Coronary artery (tissue), 2 donors: ENCODE results near the gene PLXNA2.

Experiments used
- DNase-seq: peaks from one replicate; pipeline ENCODE4 v3.0.0-alpha.2; 2017; ENCODE audit warnings: low spot score
- H3K27ac ChIP-seq, 2 donors: fragments of 200-600 bp; sonication (generic); one replicate each; pipeline ENCODE4 v1.5.1; 2016 to 2019
- H3K4me3 ChIP-seq: fragments of 200-600 bp; sonication (generic); 2 replicates; pipeline ENCODE4 v1.5.1; 2016; ENCODE audit warnings: mild to moderate bottlenecking, moderate library complexity
- TF ChIP-seq, protein P1 (sequence below): fragments of 200-600 bp; sonication (generic); IDR thresholded peaks from one replicate; pipeline ENCODE4 v1.5.1; 2019; ENCODE audit warnings: antibody characterized with exemption

The PLXNA2 gene

DNA sequence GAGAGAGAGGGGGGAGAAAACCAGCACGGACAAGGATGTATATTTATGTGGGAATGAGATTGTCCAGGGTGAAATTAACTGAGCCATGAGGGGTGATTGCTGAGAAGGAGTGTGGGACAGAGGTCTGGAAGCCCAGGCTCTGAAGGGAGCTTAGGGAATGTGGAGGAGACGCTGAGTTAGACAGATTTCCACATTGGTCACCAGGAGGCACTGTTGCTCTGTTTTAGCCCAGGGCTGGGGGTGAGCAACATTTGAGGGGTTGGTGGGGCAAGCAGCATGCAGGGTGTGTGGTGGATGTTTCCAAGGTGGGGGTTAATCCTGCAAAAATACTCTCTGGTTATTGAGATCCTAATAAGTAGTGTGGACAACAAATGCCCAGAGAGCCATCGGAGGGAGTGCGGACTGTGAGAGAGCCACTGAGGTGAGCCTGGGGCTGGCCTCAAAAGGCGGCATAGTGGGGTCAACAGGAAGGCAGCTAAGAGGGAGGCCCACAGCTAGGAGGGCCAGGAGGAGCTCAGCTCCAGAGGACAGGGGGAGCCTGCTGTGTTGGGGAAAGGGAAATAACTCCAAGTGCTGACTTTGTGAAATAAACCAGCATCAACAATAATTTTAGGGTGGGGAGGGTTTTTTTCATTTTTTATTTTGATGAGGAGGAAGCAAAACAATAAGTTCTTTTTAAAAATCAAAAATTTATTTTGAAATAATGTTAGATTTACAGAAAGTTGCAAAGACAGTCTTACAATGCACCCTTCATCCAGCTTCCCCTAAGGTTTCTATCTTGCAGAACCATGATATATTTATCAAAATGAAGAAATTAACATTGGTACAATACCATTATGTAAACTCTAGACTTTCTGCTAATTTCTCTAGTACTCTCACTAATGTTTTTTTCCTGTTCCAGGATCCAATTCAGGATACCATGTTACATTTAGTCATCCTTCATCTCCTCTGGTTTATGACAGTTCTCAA, 250.4 kb downstream of the PLXNA2 start:
- H3K4me3 ChIP-seq: no peak overlapping the region
- no peak overlapping the region for H3K27ac ChIP-seq
- DNase-seq: no peak
- TF ChIP-seq, protein P1, sequence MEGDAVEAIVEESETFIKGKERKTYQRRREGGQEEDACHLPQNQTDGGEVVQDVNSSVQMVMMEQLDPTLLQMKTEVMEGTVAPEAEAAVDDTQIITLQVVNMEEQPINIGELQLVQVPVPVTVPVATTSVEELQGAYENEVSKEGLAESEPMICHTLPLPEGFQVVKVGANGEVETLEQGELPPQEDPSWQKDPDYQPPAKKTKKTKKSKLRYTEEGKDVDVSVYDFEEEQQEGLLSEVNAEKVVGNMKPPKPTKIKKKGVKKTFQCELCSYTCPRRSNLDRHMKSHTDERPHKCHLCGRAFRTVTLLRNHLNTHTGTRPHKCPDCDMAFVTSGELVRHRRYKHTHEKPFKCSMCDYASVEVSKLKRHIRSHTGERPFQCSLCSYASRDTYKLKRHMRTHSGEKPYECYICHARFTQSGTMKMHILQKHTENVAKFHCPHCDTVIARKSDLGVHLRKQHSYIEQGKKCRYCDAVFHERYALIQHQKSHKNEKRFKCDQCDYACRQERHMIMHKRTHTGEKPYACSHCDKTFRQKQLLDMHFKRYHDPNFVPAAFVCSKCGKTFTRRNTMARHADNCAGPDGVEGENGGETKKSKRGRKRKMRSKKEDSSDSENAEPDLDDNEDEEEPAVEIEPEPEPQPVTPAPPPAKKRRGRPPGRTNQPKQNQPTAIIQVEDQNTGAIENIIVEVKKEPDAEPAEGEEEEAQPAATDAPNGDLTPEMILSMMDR: no peak

DNA sequence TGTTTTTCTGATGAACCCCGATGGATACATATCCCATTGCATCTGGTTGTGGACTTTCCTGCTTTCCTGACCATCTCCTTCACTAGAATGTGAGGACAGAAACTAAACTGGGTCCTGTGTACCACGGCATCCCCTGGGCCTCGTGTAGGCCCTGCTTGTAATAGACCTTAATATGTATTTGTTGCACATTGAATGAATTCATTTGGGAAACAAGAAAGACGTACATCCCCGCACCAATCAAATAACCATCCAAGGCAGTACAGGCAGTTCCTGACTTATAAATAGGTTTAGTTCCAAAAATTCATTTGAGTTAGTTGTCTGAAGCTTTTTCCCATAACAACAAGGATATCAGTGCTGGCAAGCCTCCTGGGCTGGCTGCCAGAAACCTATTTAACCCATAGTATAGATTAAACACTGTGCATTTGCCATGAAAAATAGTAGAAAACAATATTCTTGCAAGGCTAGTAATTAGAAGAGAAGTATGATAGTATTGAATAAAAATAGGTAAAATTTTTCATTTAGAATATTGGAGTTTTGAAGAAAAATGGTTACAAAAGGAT, 251.4 kb downstream of the PLXNA2 start:
- no peak overlapping the region for H3K27ac ChIP-seq
- DNase-seq: no peak
- TF ChIP-seq, protein P1: no peak
- no peak overlapping the region for H3K4me3 ChIP-seq

DNA sequence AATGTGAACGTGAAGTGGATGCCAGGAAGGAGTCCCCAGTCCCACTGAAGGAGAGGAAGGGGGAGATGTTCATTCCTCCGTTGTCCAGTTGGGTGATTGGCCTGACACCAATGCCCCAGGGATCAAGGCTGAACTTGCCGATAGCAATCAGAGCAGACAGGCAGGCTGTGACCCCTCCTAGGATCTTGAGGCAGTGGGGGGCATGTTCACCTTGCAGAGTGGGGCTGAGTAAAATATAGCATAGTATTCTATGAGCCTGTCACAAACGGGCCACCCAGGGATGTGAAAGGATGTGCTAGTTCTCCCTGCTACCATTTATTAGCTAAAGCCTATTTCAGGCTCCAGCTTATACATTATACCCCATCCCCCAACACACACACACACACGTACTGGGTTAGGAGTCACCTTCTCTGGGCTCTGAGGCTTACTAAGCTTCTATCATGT, 252.6 kb downstream of the PLXNA2 start:
- Histone ChIP-seq H3K4me3 (no peak overlapping the region), H3K27ac (no peak overlapping the region)
- TF ChIP-seq, protein P1: no peak
- no peak for DNase-seq

DNA sequence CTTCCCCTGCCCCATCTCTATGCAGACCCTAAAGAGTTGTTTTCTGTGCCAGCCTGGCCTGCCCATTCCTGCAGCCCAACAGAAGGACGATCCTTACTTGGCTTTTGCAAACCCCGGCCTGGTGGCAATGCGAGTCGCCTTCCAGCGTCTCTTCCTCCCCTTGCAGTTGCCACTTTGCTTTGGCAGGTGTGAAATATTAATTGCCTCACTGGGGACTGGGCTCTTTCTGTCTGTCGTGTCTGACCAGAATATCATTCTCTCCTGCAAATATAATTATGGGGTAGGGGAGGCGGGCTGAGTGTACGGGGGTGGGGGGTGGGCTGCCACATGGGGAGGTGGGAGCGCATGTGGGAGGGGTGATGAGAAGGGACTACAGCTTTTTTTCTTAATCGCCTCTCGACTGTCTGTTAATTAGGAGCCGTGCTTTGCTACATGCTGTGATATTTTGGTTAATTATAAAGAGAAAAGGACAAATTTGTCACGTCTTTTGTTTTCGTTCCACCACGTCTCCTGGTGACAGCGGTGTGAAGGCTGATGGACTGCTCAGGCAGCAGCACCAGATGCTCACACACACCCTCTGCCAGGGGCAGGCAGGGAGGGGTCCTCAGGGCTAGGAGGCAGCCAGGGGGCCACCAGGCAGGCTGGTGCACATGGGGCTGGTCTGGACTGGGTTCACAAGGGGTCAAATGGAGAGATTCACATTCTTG, 253.2 kb downstream of the PLXNA2 start:
- no peak for DNase-seq
- TF ChIP-seq, protein P1: no peak
- no peak overlapping the region for H3K27ac ChIP-seq
- H3K4me3 ChIP-seq: no peak overlapping the region

DNA sequence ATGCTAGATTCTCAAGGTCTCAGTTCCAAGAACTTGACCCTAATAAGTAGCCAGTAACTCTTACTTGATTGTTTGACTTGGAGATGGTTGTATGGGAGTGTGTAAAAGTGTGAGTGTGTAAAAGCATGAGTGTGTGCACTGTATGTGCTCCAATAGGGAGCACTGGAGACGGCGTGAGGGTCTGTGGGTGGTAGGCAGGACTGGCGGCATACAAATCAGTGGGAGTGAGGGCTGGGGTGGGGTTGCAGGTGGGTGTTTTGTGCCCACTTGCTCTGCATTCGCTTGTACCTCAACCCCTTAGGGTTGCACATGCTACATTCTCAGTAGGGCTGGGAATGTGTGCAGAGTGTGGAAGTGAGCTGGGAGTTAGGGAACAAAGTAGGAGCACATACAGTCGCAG, 253.7 kb downstream of the PLXNA2 start:
- Histone ChIP-seq H3K4me3 (no peak overlapping the region), H3K27ac (no peak overlapping the region)
- TF ChIP-seq, protein P1: no peak
- no peak for DNase-seq

DNA sequence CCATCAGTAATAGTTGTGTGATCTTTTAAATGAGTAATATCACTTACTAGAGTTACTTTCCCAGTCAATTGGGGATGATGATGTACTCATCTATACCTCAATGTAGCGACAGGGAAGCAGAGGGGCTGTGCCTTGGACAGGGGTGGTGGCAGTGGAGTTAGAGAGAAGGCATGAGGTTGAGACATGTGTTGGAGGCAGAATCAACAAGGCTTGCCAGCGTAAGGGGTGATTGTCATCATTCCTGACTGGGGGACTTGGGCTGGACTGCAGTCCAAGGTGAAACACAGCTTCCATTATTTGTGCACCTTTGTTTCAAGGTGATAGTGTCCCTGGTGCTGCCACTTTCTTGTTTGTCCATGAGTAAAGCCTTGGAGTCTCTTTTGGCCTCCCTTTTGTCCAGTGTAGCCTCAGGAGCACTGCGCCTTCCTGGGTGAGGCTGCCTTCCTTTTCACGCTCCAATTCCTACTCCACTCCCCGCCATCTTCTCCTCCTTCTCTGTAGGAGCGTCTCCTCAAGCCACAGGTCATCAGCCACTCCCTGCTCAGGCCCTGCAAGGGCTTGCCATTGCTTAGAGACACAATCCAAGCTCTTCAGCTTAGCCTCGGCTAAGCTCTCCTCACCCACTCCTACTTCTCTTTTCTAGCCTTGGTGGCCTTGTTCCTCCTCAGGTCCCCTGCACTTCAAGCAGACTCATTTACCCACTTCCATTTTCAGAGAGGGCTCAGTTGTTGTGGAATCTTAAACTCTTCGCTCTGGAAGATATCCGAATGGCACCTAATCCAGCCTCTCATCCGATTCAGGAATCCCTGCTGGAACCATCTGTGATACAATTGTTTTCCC, 255.6 kb downstream of the PLXNA2 start:
- no peak overlapping the region for H3K27ac ChIP-seq
- TF ChIP-seq, protein P1: no peak
- no peak for DNase-seq
- no peak overlapping the region for H3K4me3 ChIP-seq
